ENCODE measurements around the gene OXTR. TPM values are rescaled to one million over a fixed set of nuclear protein-coding genes. Genes with fewer than 3 reads are reported as not detected.

Gene OXTR
- total and polyA plus RNA-seq, 2 of the 4 experiments (the other 2 are of a cell fraction): 42.8 to 56.1 TPM

DNA sequence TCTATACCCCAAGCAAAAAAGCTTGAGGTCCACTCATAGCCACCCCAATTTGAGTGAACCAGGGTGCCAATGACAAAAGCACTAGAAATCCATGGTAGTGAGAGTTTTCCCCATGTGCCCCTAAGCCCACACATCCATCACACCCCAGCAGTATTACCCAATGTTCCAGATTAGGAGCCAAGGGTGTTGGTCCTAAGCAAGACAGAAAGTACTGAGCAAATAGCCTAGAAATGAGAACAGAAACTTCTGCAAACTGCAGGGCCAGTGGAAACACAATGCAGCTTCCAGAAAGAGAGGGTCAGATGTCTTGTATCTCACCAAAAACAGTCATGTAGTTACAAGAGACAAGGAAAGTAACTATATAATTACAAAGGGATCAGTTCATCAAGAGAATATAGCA, 10.9 kb upstream of the OXTR start:
- H3K4ac ChIP-seq (ENCODE audit: low read depth, low read length): no peak overlapping the region
- no peak overlapping the region for H3K18ac ChIP-seq (ENCODE audit: low read depth, low read length)
- H3K4me1 ChIP-seq (ENCODE audit: control insufficient read depth, insufficient read depth, low read length): peaks cover 6% of the 10 kb centered on the region
- ATAC-seq (ENCODE audit: low read depth) (no peak), DNase-seq (no peak)
- no peak overlapping the region for H2AK9ac ChIP-seq (replicated peaks; ENCODE audit: low read depth, low read length, poor library complexity)
- H4K20me1 ChIP-seq (ENCODE audit: insufficient read depth, low read length): no peaks in the 10 kb centered on the region
- no peak overlapping the region for H3K9ac ChIP-seq (ENCODE audit: low read depth, low read length)
- 0 out of 2 replicates have a peak, but pooled peaks cover 6% of the 10 kb centered on the region for H3K9me1 ChIP-seq (ENCODE audit: insufficient read depth, low read length)
- ChIA-PET CTCF (no interaction called here), POLR2A (ENCODE audit: unreplicated experiment) (no interaction called here)
- H3K4me2 ChIP-seq (ENCODE audit: low read depth, low read length): no peak overlapping the region
- no TSS peak for BruUV-seq (replicated peaks)
- no peak overlapping the region for H3K56ac ChIP-seq (ENCODE audit: extremely low read depth, insufficient read depth, low read length)
- no peaks in the 10 kb centered on the region for H3K36me3 ChIP-seq (ENCODE audit: control insufficient read depth, insufficient read depth, low read length)
- in situ Hi-C loops (cut with MboI; ENCODE audit: low sequenced_read_pairs): loop anchor here (25.0 kb wide), 1 partner anchor 532 kb away; no protein-coding TSS in a partner anchor
- no peak overlapping the region for H2AK5ac ChIP-seq (ENCODE audit: low read depth, low read length)
- H3K23ac ChIP-seq (ENCODE audit: low read depth, low read length): no peak overlapping the region
- dilution Hi-C loops (cut with HindIII; ENCODE audit: low sequenced_read_pairs, unreplicated experiment): no loop called here
- TF ChIP-seq CTCF (conservative IDR thresholded peaks at IDR 0.05; ENCODE audit: low read depth, low read length): no peak
- TF ChIP-seq CEBPB (IDR thresholded peaks at IDR 0.05; ENCODE audit: low read depth, low read length): no peak
- no peak for TF ChIP-seq RAD21 (IDR thresholded peaks at IDR 0.05; ENCODE audit: low read length)
- no peak for TF ChIP-seq MAZ (IDR thresholded peaks at IDR 0.05; ENCODE audit: borderline replicate concordance, low read depth, low read length)
- TF ChIP-seq FOS (IDR thresholded peaks at IDR 0.05; ENCODE audit: low read depth, low read length): no peak
- TF ChIP-seq POLR2A (IDR thresholded peaks at IDR 0.05; ENCODE audit: low read depth, low read length): no peak
- no peak for TF ChIP-seq RFX5 (IDR thresholded peaks at IDR 0.05; ENCODE audit: low read depth, low read length)
- TF ChIP-seq NFE2L2 (IDR thresholded peaks at IDR 0.05; ENCODE audit: low read depth, low read length): no peak
- no peak for TF ChIP-seq SMC3 (IDR thresholded peaks at IDR 0.05; ENCODE audit: low read depth, low read length)
- no peak for TF ChIP-seq USF2 (IDR thresholded peaks at IDR 0.05; ENCODE audit: low read depth, low read length)
- no peak for TF ChIP-seq CHD1 (IDR thresholded peaks at IDR 0.05; ENCODE audit: low read depth, low read length)
- H2BK15ac ChIP-seq (ENCODE audit: low read depth, low read length): no peak overlapping the region
- no peaks in the 10 kb centered on the region for H3K79me1 ChIP-seq (ENCODE audit: low read depth in 1 of 2, low read length in 2 of 2)
- H2BK120ac ChIP-seq (ENCODE audit: low read depth, low read length): no peak overlapping the region
- no peak overlapping the region for H3K4me3 ChIP-seq (ENCODE audit: insufficient read depth, low read depth, low read length)
- no peak overlapping the region for H2BK20ac ChIP-seq (ENCODE audit: low read depth, low read length)
- H4K91ac ChIP-seq (ENCODE audit: insufficient read depth, low read depth, low read length): no peak overlapping the region
- no peak overlapping the region for H2BK5ac ChIP-seq (ENCODE audit: low read depth, low read length, poor library complexity, severe bottlenecking)
- H3K14ac ChIP-seq (replicated peaks; ENCODE audit: low read depth, low read length): no peak overlapping the region
- no peak overlapping the region for H4K8ac ChIP-seq (ENCODE audit: low read depth in 2 of 2, low read length in 2 of 2)
- H4K5ac ChIP-seq (ENCODE audit: low read depth, low read length): no peak overlapping the region
- intact Hi-C loops (cut with micrococcal nuclease): no loop called here
- H3K27ac ChIP-seq (ENCODE audit: insufficient read depth, low read length): no peak overlapping the region
- H3K9me3 ChIP-seq (ENCODE audit: control insufficient read depth, insufficient read depth, low read length): no peaks in the 10 kb centered on the region
- H2AFZ ChIP-seq (replicated peaks; ENCODE audit: low read length, poor library complexity): no peak overlapping the region
- H3K27me3 ChIP-seq (ENCODE audit: control insufficient read depth, insufficient read depth, low read length): no peaks in the 10 kb centered on the region

Data from IMR-90 (cell line).